Mesodermal cell (in vitro differentiated cells): ENCODE results near the gene SEC16A.

Source experiments
- H3K27ac ChIP-seq: 2 replicates; pipeline ENCODE4 v1.7.0; 2013; ENCODE audit warnings: mild to moderate bottlenecking, low read depth, low read length, moderate library complexity; ENCODE audit not compliant: severe bottlenecking
- H3K36me3 ChIP-seq: 2 replicates; pipeline ENCODE4 v1.7.1; 2013; ENCODE audit warnings: mild to moderate bottlenecking, low read length, moderate library complexity; ENCODE audit not compliant: control insufficient read depth, insufficient read depth
- H3K4me1 ChIP-seq: one replicate; pipeline ENCODE4 v1.7.1; 2013; ENCODE audit warnings: mild to moderate bottlenecking, low read length; ENCODE audit not compliant: insufficient read depth, control insufficient read depth, poor library complexity, severe bottlenecking
- H3K4me3 ChIP-seq: 2 replicates; pipeline ENCODE4 v1.7.0; 2013; ENCODE audit warnings: low read length, control low read depth, mild to moderate bottlenecking; ENCODE audit not compliant: insufficient read depth, poor library complexity, severe bottlenecking; ENCODE audit errors: extremely low read depth
- H3K9me3 ChIP-seq: 2 replicates; pipeline ENCODE4 v1.7.1; 2013; ENCODE audit warnings: mild to moderate bottlenecking, low read length, moderate library complexity; ENCODE audit not compliant: control insufficient read depth
- WGBS, 2 experiments: methylation state at CpG; one replicate each; pipeline ENCODE4 v1.1.5; 2013; ENCODE audit warnings: missing lambda C conversion rate in 2 of 2; ENCODE audit not compliant: insufficient coverage in 2 of 2; 5-methylcytosine and 5-hydroxymethylcytosine counted together

SEC16A gene

DNA sequence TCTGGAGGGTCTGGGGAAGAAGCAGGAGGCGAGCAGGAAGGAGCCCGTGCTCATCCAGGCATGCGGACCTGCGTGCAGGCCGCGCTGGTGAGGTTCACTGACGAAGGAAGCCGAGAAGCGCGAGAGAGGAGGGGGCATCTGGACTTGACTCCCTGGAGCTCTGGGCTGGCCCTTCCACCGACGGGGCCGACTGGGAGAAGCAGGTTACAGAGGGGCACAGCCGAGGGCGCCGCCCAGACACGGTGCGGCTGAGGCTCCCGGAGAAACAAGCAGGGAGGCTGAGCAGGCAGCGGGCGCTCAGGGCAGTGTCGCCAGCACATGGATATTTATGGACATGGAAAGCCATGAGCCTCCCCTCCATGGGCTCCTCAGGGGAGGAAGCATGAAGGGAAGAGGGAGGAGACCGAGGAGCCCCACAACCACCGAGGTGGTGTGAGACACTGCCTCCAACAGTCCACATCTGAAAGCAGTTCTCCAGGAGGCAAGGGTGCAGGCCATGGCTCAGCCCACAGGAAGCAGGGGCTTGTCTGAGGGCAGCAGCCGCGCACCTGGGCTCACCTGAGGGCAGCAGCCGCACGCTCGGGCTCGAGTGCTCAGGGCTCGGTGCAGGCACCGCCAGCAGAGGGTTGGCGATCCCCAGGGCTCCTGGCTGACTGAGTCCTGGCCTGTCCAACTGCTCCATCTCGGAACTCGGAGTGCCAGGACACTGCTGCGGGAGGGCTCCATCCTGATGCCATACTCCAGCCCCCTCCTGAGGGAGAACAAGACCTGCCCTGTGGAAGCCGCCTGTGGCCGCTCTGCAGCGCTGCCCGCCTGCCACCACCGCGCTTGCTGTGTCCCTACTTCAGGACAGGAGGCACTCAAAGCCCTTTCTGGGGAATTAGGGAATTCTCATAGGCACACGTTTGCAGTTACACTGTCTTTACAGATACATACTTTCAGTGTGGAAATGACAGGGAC, 27.5 kb downstream of the SEC16A start:
- WGBS, 2 experiments, result 97 to 98% methylated on average over 36 to 41 of the region's 43 CpGs
- no peaks in the 10 kb centered on the region for H3K4me1 ChIP-seq
- no peak overlapping the region for H3K4me3 ChIP-seq
- H3K27ac ChIP-seq, result no peak overlapping the region
- H3K36me3 ChIP-seq, result peaks cover 89% of the 10 kb centered on the region
- no peaks in the 10 kb centered on the region for H3K9me3 ChIP-seq

GRCh38 chr9:136454026-136454796, 28.6 kb downstream of the SEC16A start:
- no peaks in the 10 kb centered on the region for H3K4me1 ChIP-seq
- no peaks in the 10 kb centered on the region for H3K9me3 ChIP-seq
- no peak overlapping the region for H3K27ac ChIP-seq
- 96 to 99% methylated on average over 19 to 21 of the region's 25 CpGs for WGBS, 2 experiments
- no peak overlapping the region for H3K4me3 ChIP-seq
- H3K36me3 ChIP-seq, result peaks cover 89% of the 10 kb centered on the region

DNA sequence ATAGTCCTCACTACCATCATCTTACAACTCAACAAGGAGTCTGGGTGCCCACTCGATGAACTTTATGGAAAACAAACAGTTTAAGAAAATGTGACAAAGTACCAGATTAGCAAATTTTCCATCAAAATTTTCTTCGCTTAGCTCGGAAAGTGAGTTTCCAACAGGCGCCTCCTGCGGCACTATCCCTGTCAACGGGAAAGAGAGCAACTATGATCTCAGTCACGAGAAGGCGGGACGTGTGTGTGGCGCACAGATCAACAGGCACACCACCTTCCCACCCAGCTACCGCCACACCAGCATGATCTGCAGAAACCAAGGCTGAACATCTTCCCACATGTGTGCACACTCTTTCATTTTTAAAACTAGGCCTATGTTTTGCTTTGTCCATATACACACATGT, 29.5 kb downstream of the SEC16A start:
- H3K9me3 ChIP-seq, result no peaks in the 10 kb centered on the region
- H3K36me3 ChIP-seq, result peaks cover 89% of the 10 kb centered on the region
- no peaks in the 10 kb centered on the region for H3K4me1 ChIP-seq
- no peak overlapping the region for H3K4me3 ChIP-seq
- 97 to 98% methylated on average over 11 of the region's 11 CpGs for WGBS, 2 experiments
- H3K27ac ChIP-seq, result no peak overlapping the region

DNA sequence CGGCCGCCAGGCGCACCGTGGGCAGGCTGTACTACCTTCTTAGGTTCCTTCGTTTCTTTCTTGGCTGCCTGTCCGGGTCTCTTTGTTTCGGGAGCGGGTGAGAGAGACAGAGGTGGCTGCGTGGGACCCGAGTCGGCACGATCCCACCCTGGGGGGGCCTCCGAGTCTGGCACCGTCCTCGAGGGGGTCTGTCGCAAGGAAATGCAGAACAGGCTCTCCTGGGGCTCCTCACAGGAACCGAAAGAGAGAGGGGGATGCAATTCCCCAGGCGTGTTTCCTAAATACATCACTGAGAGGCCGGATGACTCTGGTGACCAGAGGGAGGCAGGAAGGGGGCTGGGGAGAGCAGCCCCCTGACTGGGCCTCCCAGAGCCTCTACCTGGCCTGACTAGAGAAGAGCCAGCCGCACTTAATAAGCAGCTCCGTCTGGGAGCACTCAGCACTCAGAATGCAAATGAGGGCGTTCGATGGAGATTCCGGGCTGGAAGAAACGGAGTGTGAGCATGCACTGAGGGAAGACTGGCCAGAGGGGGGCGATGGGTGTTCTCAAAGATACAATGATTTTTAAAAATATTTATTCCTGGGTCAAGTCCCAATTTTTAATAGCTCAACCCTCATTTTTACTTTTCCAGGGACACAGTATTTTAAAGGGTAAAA, 31.5 kb downstream of the SEC16A start:
- Histone ChIP-seq H3K4me1 (no peaks in the 10 kb centered on the region), H3K27ac (no peak overlapping the region), H3K9me3 (no peaks in the 10 kb centered on the region), H3K4me3 (no peak overlapping the region), H3K36me3 (peaks cover 89% of the 10 kb centered on the region)
- 96% methylated on average over 22 to 25 of the region's 26 CpGs for WGBS, 2 experiments

DNA sequence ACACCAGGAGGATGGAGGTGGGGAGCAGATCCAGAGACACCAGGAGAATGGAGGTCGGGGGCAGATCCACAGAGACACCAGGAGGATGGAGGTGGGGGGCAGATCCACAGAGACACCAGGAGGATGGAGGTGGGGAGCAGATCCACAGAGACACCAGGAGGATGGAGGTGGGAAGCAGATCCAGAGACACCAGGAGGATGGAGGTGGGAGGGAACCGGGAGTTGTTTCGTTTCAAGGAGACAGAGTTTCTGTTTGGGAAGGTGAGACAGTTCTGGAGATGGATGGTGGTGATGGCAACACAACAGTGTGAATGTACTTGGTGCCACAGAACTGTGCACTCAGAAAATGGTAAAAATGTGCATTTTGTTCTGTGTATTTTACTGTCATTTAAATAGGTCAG, 34.2 kb downstream of the SEC16A start:
- Histone ChIP-seq H3K9me3 (no peaks in the 10 kb centered on the region), H3K36me3 (peaks cover 89% of the 10 kb centered on the region), H3K4me3 (no peak overlapping the region), H3K4me1 (no peaks in the 10 kb centered on the region), H3K27ac (no peak overlapping the region)
- 100% methylated on average over 3 of the region's 3 CpGs for WGBS, 2 experiments

GRCh38 chr9:136447173-136447778, 35.6 kb downstream of the SEC16A start:
- H3K36me3 ChIP-seq, result peaks cover 90% of the 10 kb centered on the region

DNA sequence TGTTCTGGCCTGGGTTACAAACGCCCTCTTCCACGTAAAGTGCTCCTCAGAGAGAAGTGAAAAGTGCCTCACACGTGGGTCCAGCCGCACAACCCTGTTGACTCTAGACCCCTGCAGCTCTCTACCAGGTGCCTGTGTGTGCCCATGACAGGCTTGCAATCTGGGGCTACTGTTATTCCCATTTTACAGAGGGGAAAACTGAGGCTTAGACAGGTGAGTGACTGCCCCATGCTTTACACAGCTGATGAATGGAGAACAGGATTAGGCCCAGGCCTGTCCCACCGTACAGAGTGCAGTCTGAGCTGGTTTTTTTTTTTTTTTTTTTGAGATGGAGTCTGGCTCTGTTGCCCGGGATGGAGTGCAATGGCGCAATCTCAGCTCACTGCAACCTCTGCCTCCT, 37.0 kb downstream of the SEC16A start:
- WGBS, 2 experiments, result 98 to 99% methylated on average over 5 of the region's 7 CpGs
- H3K27ac ChIP-seq, result no peak overlapping the region
- H3K4me1 ChIP-seq, result peaks cover 3% of the 10 kb centered on the region
- no peaks in the 10 kb centered on the region for H3K9me3 ChIP-seq
- H3K36me3 ChIP-seq, result peaks cover 93% of the 10 kb centered on the region
- no peak overlapping the region for H3K4me3 ChIP-seq

More at GRCh38 chr9:136447173-136447778, 35.6 kb downstream of the SEC16A start:
- no peak overlapping the region for H3K4me3 ChIP-seq
- no peak overlapping the region for H3K27ac ChIP-seq
- H3K9me3 ChIP-seq, result no peaks in the 10 kb centered on the region
- H3K4me1 ChIP-seq, result no peaks in the 10 kb centered on the region
- 95 to 96% methylated on average over 23 to 27 of the region's 27 CpGs for WGBS, 2 experiments

DNA sequence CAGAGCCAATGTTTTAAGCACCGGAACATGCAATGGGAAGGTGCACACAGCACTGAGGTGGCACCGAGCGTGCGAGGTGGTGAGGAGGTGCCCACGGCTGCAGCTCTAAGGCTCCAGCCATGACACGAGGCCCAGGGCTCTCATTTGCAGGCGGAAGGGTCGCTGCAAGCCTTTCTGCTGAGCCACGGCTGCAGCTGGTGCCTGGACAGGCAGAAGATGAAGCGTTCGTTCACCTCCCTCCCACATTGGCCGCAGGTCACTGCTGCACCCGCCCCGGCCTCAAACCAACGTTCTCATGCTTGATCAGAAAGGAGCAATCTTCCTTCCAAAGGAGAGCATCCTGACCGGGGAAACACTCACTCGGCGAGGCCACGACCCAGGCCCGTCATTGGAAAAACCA, 38.7 kb downstream of the SEC16A start:
- H3K4me3 ChIP-seq, result no peak overlapping the region
- H3K9me3 ChIP-seq, result no peaks in the 10 kb centered on the region
- no peak overlapping the region for H3K27ac ChIP-seq
- peaks cover 3% of the 10 kb centered on the region for H3K4me1 ChIP-seq
- 97 to 98% methylated on average over 16 to 17 of the region's 20 CpGs for WGBS, 2 experiments
- H3K36me3 ChIP-seq, result peaks cover 81% of the 10 kb centered on the region

DNA sequence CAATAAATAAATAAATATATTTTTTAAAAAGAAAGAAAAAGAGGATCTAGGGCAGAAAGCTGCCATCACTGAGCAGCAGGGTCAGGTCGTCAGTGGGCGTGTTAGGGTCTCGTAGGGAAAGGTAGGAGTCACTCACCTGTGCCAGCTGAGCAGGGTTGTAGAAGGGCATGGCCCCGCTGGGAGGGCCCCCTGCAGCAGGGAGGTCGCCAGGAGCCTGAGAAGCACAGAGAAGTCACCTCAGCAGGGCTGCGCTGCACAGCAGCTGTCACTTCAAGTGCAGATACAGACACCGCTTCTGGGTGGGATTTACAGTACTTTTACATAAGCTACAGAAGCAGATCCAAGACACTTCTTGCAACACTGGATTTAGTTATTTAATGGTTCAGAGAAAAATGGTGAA, 39.2 kb downstream of the SEC16A start:
- WGBS, 2 experiments, result 96 to 97% methylated on average over 6 of the region's 7 CpGs
- H3K36me3 ChIP-seq, result peaks cover 77% of the 10 kb centered on the region
- peaks cover 3% of the 10 kb centered on the region for H3K4me1 ChIP-seq
- no peaks in the 10 kb centered on the region for H3K9me3 ChIP-seq
- no peak overlapping the region for H3K4me3 ChIP-seq
- no peak overlapping the region for H3K27ac ChIP-seq

DNA sequence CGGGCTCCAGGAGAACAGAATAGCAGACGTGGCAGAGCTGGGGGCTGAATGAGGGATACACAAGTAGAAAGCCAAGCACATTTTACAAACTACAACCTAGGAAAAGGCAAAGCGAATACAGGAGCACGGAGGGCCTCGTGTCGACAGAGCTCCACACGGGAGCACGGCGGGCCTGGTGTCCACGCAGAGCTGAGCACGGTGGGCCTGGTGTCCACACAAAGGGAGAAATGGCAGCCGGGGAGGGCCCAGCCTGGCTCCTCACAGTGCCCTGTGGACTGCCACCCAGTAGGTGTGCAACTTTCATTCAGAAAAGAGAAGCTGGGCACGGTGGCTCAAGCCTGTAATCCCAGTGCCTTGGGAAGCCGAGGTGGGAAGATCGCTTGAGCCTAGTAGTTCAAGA, 39.8 kb downstream of the SEC16A start:
- peaks cover 72% of the 10 kb centered on the region for H3K36me3 ChIP-seq

More for the DNA sequence above, 39.8 kb downstream of the SEC16A start:
- Histone ChIP-seq H3K9me3 (no peaks in the 10 kb centered on the region), H3K4me1 (peaks cover 3% of the 10 kb centered on the region), H3K27ac (no peak overlapping the region), H3K4me3 (no peak overlapping the region)
- 95 to 96% methylated on average over 12 to 13 of the region's 15 CpGs for WGBS, 2 experiments
